ENCODE results near the gene CTBP2. TPM values are rescaled to one million over a fixed set of nuclear protein-coding genes. Genes with fewer than 3 reads are reported as not detected.
A peak's percentile ranks its signal among the peaks of the same experiment; 100 is the strongest.

CTBP2 gene
- total RNA-seq, 3 donors from 2014 or later (not counting 1 experiment from before 2014, with no cell fraction given): 120 to 179 (median 124) TPM

- Mint-ChIP-seq H3K36me3 (no peaks in the 10 kb centered on the region), H3K27ac (peak overlapping the region; percentile 95 to 98), H3K4me1 (peaks cover 48 to 55% of the 10 kb centered on the region in 2 donors), H3K27me3 (ENCODE audit: low read depth in 2 of 2) (no peaks in the 10 kb centered on the region), H3K9me3 (no peaks in the 10 kb centered on the region), H3K4me3 (peak overlapping the region; percentile 96)
- H3K27ac ChIP-seq (ENCODE audit: low read length): peak overlapping the region; percentile 72
- H3K4me1 ChIP-seq (ENCODE audit: control insufficient read depth, insufficient read depth, low read length): peaks cover 25% of the 10 kb centered on the region
- H3K4me3 ChIP-seq (ENCODE audit: low read length): peak overlapping the region; percentile 50
- H3K9me3 ChIP-seq (ENCODE audit: control insufficient read depth, insufficient read depth, low read length): no peaks in the 10 kb centered on the region
- TF ChIP-seq CTCF (IDR thresholded peaks at IDR 0.05): no peak
- WGBS (ENCODE audit: insufficient coverage): under 1% methylated on average over 112 of the region's 115 CpGs
- intact Hi-C loops (cut with micrococcal nuclease): loop anchor here (5.0 to 10.0 kb wide), 3 partner anchors 62 to 244 kb away; no protein-coding TSS in a partner anchor
- peaks cover 3% of the 10 kb centered on the region for H3K27me3 ChIP-seq (ENCODE audit: control insufficient read depth, insufficient read depth, low read length)
- DNase-seq (peak; percentile 40 to 48), ATAC-seq (peak; percentile 42 to 57 (median 54))
- no peaks in the 10 kb centered on the region for H3K36me3 ChIP-seq (ENCODE audit: control insufficient read depth, insufficient read depth, low read length)
These were observed 1.5 kb downstream of the CTBP2 start for GRCh38 chr10:125158601-125159485.

- Histone ChIP-seq H3K36me3 (ENCODE audit: control insufficient read depth, insufficient read depth, low read length) (no peaks in the 10 kb centered on the region), H3K4me1 (ENCODE audit: control insufficient read depth, insufficient read depth, low read length) (peaks cover 31% of the 10 kb centered on the region), H3K27ac (ENCODE audit: low read length) (peak overlapping the region; percentile 72), H3K4me3 (ENCODE audit: low read length) (peak overlapping the region; percentile 47), H3K9me3 (ENCODE audit: control insufficient read depth, insufficient read depth, low read length) (no peaks in the 10 kb centered on the region), H3K27me3 (ENCODE audit: control insufficient read depth, insufficient read depth, low read length) (peaks cover 3% of the 10 kb centered on the region)
- H3K27ac Mint-ChIP-seq: peak overlapping the region; percentile 95 to 98
- no peaks in the 10 kb centered on the region for H3K27me3 Mint-ChIP-seq (ENCODE audit: low read depth in 2 of 2)
- peaks cover 54 to 61% of the 10 kb centered on the region in 2 donors for H3K4me1 Mint-ChIP-seq
- WGBS (ENCODE audit: insufficient coverage): no CpG with 5 or more reads among the region's 7 CpGs
- ATAC-seq (no peak), DNase-seq (no peak)
- peak overlapping the region; percentile 96 for H3K4me3 Mint-ChIP-seq
- H3K36me3 Mint-ChIP-seq: no peaks in the 10 kb centered on the region
- intact Hi-C loops (cut with micrococcal nuclease): loop anchor here (5.0 to 10.0 kb wide), 3 partner anchors 61 to 243 kb away; no protein-coding TSS in a partner anchor
- no peaks in the 10 kb centered on the region for H3K9me3 Mint-ChIP-seq
- no peak for TF ChIP-seq CTCF (IDR thresholded peaks at IDR 0.05)
These were observed 2.1 kb downstream of the CTBP2 start for GRCh38 chr10:125158275-125158600.

- peak overlapping the region; percentile 47 for H3K4me3 ChIP-seq (ENCODE audit: low read length)
- Mint-ChIP-seq H3K27me3 (ENCODE audit: low read depth in 2 of 2) (no peaks in the 10 kb centered on the region), H3K27ac (peak overlapping the region; percentile 95 to 98), H3K9me3 (no peaks in the 10 kb centered on the region), H3K36me3 (no peaks in the 10 kb centered on the region), H3K4me3 (peak overlapping the region; percentile 96), H3K4me1 (peaks cover 61 to 68% of the 10 kb centered on the region in 2 donors)
- 6% methylated on average over 2 of the region's 3 CpGs for WGBS (ENCODE audit: insufficient coverage)
- DNase-seq: no peak
- H3K9me3 ChIP-seq (ENCODE audit: control insufficient read depth, insufficient read depth, low read length): no peaks in the 10 kb centered on the region
- ATAC-seq: no peak
- no peak for TF ChIP-seq CTCF (IDR thresholded peaks at IDR 0.05)
- H3K36me3 ChIP-seq (ENCODE audit: control insufficient read depth, insufficient read depth, low read length): no peaks in the 10 kb centered on the region
- intact Hi-C loops (cut with micrococcal nuclease): loop anchor here (5.0 to 10.0 kb wide), 3 partner anchors 60 to 243 kb away; no protein-coding TSS in a partner anchor
- H3K4me1 ChIP-seq (ENCODE audit: control insufficient read depth, insufficient read depth, low read length): peaks cover 39% of the 10 kb centered on the region
- peaks cover 3% of the 10 kb centered on the region for H3K27me3 ChIP-seq (ENCODE audit: control insufficient read depth, insufficient read depth, low read length)
- peak overlapping the region; percentile 49 for H3K27ac ChIP-seq (ENCODE audit: low read length)
These were observed 2.9 kb downstream of the CTBP2 start for GRCh38 chr10:125157505-125157904.

Measured in natural killer cell (primary cell).